Measurements from ENCODE around the gene UBE2R2.
"Not testable (repeated sequence)": the region's sequence is repeated elsewhere in the genome, so short reads cannot be mapped to it uniquely, and the experiment has no call there.

UBE2R2 gene

DNA sequence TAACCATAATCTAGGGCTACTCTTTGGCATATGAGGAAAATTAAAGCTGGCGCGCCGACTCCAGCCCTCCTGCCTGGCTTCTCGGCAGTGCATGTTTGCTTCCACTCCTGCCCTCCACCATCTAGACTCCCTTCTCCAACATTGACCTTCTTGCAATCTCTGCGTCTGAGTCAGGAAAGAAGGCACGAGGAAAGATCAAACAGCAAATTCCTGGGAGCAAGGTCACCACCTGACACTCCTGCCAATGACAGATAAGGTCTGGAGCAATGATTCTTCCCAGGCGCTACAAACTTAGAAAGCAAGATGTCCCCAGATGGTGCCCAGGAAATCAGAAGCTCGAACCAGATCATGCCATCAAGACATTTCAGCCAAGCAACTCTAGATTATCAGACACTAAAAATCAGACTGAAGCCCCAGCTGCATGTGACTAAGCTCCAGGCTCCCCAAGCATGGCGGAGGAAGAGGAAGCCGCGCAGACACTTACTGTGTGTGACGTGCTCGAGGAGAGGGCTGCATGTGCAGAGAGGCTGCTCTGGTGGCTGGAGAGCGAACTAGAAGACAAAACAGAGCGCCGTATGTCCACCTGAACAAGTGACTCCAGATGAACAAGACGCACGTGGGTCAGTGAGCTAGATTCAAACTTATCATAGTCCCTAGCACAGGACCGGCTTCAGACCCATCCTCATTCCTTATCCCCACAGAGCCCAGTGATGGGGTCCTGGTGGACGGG is 115.3 kb downstream of the UBE2R2 start:
- no peak for DNase-seq

DNA sequence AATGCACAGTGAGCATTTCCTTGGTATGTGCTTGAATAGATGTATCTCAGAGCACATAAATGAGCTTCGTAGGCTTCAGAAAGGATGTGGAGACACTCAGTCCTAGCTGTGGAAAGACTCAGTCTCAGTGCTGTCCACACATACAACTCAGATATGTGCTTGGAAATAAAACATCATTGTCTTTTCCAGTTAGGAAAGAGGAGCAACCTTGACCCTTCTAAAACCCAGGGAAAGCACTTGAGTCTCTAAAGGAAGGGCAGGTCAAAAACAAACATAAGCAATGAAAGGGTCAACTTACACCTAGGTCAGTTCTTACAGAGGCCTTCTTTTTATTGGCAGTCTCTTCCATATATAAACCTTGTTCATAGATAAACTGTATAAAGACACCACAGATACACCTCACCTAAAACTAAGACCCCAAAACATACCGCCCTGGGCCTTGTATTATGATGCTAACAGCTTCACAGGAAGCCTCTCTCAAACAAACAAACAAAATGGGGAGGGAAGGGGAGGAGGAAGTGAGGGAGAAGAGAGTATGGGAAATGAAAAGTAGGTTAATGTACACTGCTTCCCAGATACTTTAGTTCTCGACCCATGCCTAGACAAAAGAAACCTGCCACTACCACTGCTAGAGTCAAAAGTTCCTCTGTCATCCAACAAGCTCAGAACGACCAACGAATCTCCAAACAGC is 117.4 kb downstream of the UBE2R2 start:
- no peak for DNase-seq

DNA sequence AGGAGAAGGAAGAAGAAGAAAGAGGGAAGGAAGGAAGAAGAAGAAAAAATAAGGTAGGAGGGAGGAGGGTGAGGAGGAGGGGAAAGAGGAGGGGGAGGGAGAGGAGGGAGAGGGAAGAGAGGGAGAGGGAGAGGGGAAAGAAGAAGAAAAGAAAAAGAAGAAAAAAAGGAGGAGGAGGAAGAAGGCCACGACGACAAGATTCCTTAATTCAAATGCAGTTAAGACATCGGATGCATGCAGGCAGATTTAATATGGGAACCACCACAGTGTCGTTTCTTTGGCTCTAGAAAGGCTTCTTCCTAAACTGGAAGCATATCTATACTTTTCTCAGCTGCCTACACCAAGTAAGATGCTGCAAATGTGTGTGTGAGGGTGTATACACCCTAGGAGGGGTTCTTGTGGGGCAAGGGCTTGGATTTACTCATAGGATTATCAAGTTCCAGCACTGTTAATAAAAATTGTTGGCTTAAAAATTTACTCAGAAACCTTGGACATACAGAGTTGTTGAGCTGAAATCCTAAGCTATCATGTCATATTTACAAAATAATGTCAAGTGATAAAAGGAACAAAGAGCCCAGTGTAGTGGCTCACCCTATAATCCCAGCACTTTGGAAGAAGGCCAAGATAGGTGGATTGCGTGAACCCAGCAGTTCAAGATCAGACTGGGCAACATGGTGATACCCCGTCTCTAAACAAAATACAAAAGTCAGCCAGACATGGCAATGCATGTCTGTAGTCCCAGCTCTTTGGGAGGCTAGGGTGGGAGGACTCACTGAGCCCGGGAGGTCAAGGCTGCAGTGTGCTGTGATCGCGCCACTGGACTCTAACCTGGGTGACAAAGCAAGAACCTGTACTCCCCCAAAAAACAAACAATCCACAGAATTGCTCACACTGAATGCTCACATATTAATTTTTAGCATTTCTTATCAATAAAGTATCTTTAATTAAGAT is 123.2 kb downstream of the UBE2R2 start:
- DNase-seq = no peak

DNA sequence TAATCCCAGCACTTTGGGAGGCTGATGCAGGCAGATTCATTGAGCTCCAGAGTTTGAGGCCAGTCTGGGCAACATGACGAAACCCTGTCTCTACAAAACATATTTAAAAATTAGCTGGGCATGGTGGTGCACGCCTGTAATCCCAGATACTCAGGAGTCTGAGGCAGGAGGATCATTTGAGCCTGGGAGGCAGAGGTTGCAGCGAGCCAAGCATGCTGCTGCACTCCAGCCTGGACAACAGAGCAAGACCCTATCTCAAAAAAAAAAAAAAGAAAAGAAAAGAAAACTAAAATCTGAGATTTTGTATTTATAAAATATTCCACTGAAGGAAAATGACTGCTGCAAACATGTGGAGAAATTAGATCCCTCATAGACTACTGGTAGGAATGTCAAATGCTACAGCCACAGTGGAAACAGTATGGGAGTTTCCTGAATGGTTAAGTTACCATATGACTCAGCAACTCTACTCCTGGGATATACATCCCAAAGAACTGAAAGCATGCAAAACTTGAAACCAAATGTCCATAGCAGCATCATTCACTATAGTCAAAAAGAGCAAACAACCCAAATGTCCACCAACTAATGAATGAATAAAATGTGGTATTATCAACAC is 125.6 kb downstream of the UBE2R2 start:
- peak; percentile 56 for DNase-seq

DNA sequence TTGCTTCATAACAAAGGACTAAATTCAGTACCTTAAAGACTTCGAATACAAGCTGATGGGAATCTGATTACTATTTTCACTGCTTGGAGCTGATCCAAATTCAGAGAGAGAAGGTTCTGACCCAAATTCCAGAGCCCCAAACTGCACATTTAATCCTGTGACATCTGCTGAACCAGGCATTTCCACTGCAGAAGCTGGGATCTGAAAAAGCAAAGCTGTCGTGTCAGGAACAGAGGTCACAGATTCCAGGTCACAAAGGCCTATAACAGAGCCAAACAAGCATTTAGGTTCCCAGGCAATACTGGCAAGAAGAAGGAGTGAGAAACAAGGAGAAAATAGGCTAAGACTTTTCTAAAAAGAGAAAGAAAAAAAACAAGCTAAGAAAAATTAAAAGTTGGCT is 126.4 kb downstream of the UBE2R2 start:
- DNase-seq = no peak

DNA sequence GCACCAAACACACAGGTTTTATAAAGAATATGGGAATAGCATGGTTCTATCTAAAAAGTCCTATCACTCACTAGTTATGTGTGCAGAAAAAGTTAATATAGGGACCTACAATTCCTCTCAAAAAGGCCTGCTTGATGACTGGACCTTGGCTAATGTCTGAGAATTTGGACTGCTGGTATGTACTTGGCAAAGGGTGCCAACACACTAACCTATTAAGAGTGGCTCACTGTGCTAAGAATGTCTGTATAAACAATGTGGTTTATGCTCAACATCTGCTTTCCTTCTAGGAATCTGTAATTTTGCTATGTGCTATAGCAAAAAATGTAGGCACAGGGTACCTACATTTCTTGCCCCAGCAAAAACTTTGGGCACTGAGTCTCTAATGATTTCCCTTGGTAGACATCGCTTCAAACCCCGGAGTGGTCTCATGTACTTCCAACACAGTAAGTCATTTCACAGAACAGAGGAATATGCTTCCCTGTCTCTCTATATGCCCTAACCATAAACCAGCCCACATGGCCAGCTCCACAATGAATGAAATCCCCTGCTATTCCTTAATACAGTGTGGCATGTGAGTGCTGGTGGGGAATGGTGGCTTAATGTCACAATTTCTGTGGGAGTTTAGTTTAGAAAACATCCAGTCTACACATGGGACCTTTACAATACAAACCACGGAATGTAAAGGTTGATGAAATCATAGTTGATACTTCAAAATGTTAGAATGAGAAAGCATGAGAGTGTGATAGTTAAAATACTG is 130.0 kb downstream of the UBE2R2 start:
- peak; percentile 71 for DNase-seq

DNA sequence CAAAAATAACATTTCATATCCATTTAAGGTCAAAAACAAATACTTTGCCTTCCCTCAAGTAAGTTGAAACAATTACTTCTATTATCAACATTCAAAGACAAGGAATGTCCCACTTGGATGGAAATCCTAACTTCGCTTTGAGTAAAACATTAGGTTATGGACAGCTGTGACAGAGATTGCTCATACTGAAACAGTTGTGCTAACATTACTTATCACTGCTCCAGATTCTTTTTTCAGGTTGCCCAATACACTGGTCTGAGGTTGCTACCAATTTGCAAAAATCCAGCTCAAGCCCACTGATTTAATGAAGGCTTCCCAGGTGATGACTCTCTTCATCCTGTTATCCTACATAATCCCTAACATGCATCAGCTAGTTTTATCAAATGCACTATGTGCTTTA is 133.4 kb downstream of the UBE2R2 start:
- DNase-seq = no peak

DNA sequence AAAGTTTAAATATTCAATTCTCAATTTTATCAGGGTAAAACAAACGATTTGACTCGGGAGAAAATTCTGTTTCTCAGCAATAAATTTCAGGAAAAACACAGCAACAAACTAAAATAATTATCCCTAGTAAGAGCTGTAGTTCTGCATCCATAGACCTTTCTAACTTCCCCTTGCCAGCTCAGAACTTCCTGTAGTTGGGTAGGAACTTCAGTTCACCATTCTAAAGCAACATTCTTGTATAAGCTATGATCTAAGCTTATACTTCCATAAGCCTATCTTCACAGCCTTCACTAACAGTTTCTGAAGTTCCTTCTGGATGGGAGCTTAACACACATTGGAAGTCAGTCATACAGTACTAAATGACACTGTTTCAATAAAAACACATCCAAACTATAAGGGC is 135.1 kb downstream of the UBE2R2 start:
- DNase-seq = no peak

DNA sequence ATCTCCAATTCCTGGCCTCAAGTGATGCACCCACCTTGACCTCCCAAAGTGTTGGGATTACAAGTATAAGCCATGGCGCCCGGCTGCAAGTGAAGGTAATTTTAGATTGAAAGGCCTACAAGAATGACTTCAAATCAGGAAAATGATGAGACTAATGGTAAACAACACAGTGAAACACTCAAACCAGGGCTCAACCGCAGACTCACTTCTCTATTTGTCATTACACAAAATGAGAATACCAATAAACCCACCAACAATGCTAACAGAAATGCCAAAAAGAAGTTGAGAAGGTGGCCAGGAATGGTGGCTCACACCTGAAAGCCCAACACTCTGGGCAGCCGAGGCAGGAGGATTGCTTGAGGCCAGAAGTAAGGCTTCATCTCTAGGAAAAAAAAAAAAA is 139.6 kb downstream of the UBE2R2 start:
- DNase-seq = no peak

DNA sequence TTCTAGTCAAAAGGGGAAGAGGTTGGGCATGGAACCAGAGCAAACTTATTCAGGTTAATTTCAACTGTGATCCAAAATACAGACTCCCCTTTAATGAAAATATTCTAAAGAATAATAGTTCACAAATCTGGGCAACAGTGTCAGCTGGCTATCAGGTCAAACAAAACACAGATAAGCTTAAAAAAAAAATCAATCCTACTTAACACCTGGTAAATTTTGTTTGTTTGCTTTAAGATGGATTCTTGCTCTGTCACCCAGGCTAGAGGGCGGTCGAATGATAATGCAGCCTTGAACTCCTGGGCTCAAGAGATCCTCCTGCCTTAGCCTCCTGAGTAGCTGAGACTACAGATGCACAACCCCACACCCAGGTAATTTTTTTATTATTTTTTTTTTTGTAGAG is 142.8 kb downstream of the UBE2R2 start:
- no peak for DNase-seq

DNA sequence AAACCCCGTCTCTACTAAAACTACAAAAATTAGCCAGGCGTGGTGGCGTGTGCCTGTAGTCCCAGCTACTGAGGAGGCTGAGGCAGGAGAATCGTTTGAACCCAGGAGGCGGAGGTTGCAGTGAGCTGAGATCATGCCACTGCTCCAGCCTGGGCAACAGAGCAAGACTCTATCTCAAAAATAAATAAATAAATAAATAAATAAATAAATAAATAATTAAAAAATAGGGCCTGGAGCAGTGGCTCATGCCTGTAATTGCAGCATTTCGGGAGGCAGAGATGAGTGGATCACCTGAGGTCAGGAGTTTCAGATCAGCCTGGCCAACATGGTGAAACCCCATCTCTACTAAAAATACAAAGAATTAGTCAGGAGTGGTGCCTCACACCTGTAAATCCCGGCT is 145.5 kb downstream of the UBE2R2 start:
- DNase-seq = not testable (repeated sequence)

DNA sequence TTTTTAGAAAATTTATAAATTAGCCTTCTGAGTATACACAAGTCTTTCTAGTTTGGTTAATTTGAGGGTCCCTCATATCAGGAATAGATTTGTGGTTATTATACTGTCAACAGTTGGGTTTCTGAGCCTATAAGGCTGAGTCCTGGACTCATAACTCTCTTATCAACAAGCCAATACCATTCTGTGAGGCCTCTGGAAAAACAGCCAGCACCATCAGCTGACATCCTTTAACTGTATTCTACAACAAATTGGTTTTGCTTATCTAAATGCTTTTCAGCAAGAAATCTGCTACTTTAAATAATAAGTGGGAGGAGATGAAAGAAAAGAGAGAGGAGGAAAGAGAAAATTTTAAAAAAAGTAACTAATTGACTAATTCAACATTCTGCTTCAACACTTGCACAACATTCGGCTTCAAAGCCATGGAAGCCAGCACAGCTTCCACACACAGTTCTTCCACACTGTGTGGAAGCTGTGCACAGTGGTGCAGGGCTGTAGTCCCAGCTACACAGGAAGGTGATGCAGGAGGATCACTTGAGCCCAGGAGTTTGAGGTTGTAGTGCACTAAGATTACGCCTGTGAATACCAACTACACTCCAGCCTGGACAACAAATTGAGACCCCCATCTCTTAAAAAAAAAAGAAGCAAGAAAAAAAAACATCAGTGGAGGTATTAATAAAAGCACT is 147.3 kb downstream of the UBE2R2 start:
- DNase-seq = no peak
